ENCODE measurements around the gene CELF2.

- TF ChIP-seq CTCF (IDR thresholded peaks at IDR 0.05 in 8 of 11, conservative IDR thresholded peaks at IDR 0.05 in 3 of 11): no peak
- no peak for TF ChIP-seq POLR2A (IDR thresholded peaks at IDR 0.05)
Observed at GRCh38 chr10:11007476-11008020, 10.1 kb upstream of the CELF2 start.

All from spleen (tissue), 7 donors.